Fibroblast of villous mesenchyme (primary cell): ENCODE data around the gene PIGS. TPM values are rescaled to one million over a fixed set of nuclear protein-coding genes. Genes with fewer than 3 reads are reported as not detected.
"Not testable (repeated sequence)": the region's sequence is repeated elsewhere in the genome, so short reads cannot be mapped to it uniquely, and the experiment has no call there.

Experiments used
- DNase-seq: peaks from one replicate; pipeline ENCODE4 v3.0.0-alpha.2; 2010; ENCODE audit warnings: low read depth
- H3K4me3 ChIP-seq: 2 replicates; pipeline ENCODE4 v1.5.1; 2011; ENCODE audit warnings: low read depth, mild to moderate bottlenecking, low read length
- CTCF ChIP-seq: IDR thresholded peaks from 2 replicates; pipeline ENCODE4 v1.5.1; 2012; ENCODE audit warnings: low read depth, mild to moderate bottlenecking, low read length; ENCODE audit not compliant: insufficient read depth
- total RNA-seq: library from RNA; depleted of rRNA; stranded (reverse); fragments of >200 nt; gene quantifications from 2 replicates; pipeline ENCODE4 v1.2.3, GENCODE V29; 2012

Gene PIGS
- total RNA-seq, 1 donor, result 52.7 TPM

- DNase-seq, result no peak
- H3K4me3 ChIP-seq, result no peak overlapping the region
- TF ChIP-seq CTCF, result no peak
These were observed 47.4 kb downstream of the PIGS start for GRCh38 chr17:28523876-28524275.

GRCh38 chr17:28523186-28523585 lies 48.1 kb downstream of the PIGS start:
- no peak overlapping the region for H3K4me3 ChIP-seq
- no peak for TF ChIP-seq CTCF
- no peak for DNase-seq

- H3K4me3 ChIP-seq, result not testable (repeated sequence)
These were observed 49.0 kb downstream of the PIGS start for GRCh38 chr17:28522281-28522680.

GRCh38 chr17:28521311-28522085 lies 49.8 kb downstream of the PIGS start:
- no peak for TF ChIP-seq CTCF
- H3K4me3 ChIP-seq, result no peak overlapping the region
- DNase-seq, result no peak

More at GRCh38 chr17:28522281-28522680, 49.0 kb downstream of the PIGS start:
- DNase-seq, result not testable (repeated sequence)

GRCh38 chr17:28520687-28521086 lies 50.6 kb downstream of the PIGS start:
- DNase-seq, result no peak
- H3K4me3 ChIP-seq, result no peak overlapping the region
- no peak for TF ChIP-seq CTCF

- no peak overlapping the region for H3K4me3 ChIP-seq
- TF ChIP-seq CTCF, result no peak
- no peak for DNase-seq
These were observed 52.1 kb downstream of the PIGS start for GRCh38 chr17:28519236-28519635.

- TF ChIP-seq CTCF, result no peak
These were observed 52.7 kb downstream of the PIGS start for GRCh38 chr17:28518578-28518977.

More at GRCh38 chr17:28518578-28518977, 52.7 kb downstream of the PIGS start:
- H3K4me3 ChIP-seq, result no peak overlapping the region
- no peak for DNase-seq
